PC-9 (cell line): ENCODE measurements around the gene TBX15. TPM values are rescaled to one million over a fixed set of nuclear protein-coding genes. Genes with fewer than 3 reads are reported as not detected.

Experiments
- BruUV-seq: library from RNA; stranded (reverse); fragments of 400-500 nt; replicated peaks from 2 replicates; lab custom pipeline; 2021; lab: Mats Ljungman, UMichigan
- CTCF ChIA-PET: fragments of 300-600 bp; sonication (Branson Sonifier 250); formaldehyde crosslinking; loops from one replicate; lab custom pipeline; 2022; ENCODE audit warnings: antibody characterized with exemption; lab: Charles Lee
- POLR2A ChIA-PET: fragments of 300-600 bp; sonication (Branson Sonifier 250); formaldehyde crosslinking; loops from one replicate; lab custom pipeline; 2022; ENCODE audit warnings: antibody characterized with exemption; ENCODE audit not compliant: unreplicated experiment; lab: Charles Lee
- DNase-seq, 2 experiments: peaks; one replicate each; pipeline versions ENCODE4 v3.0.0 to v3.0.0-alpha.2; 2015 to 2022; ENCODE audit warnings: mixed read lengths in 1 of 2
- H2AFZ ChIP-seq: fragments of 200-600 bp; sonication (generic); 2 replicates; pipeline ENCODE4 v1.8.1; 2017; ENCODE audit warnings: antibody characterized with exemption
- H3F3A ChIP-seq: fragments of 200-600 bp; sonication (generic); 2 replicates; pipeline ENCODE4 v1.8.1; 2017; ENCODE audit warnings: antibody characterized with exemption, mild to moderate bottlenecking, low read depth; ENCODE audit not compliant: insufficient read depth
- H3K27ac ChIP-seq: fragments of 200-600 bp; sonication (generic); 2 replicates; pipeline ENCODE4 v1.6.1; 2016; ENCODE audit warnings: mixed run types
- H3K27me3 ChIP-seq: fragments of 200-600 bp; sonication (generic); 2 replicates; pipeline ENCODE4 v1.6.1; 2016; ENCODE audit warnings: low read depth, mixed run types; ENCODE audit not compliant: insufficient read depth
- H3K36me3 ChIP-seq: fragments of 200-600 bp; sonication (generic); 2 replicates; pipeline ENCODE4 v1.6.1; 2016; ENCODE audit warnings: low read depth, mixed run types
- H3K4me1 ChIP-seq: fragments of 200-600 bp; sonication (generic); replicated peaks from 2 replicates; pipeline ENCODE4 v1.6.1; 2016; ENCODE audit warnings: mixed run types; ENCODE audit not compliant: insufficient read depth
- H3K4me2 ChIP-seq: fragments of 200-600 bp; sonication (generic); 2 replicates; pipeline ENCODE4 v1.6.1; 2017; ENCODE audit warnings: mixed run types
- H3K4me3 ChIP-seq: fragments of 200-600 bp; sonication (generic); 2 replicates; pipeline ENCODE4 v1.6.1; 2016; ENCODE audit warnings: mixed run types
- H3K79me2 ChIP-seq: fragments of 200-600 bp; sonication (generic); 2 replicates; pipeline ENCODE4 v1.6.1; 2017; ENCODE audit warnings: low read depth, mixed run types
- H3K9me2 ChIP-seq: fragments of 200-600 bp; sonication (generic); 2 replicates; pipeline ENCODE4 v1.8.1; 2017; ENCODE audit warnings: mild to moderate bottlenecking; ENCODE audit not compliant: insufficient read depth
- H3K9me3 ChIP-seq: fragments of 200-600 bp; sonication (generic); 2 replicates; pipeline ENCODE4 v1.8.1; 2016; ENCODE audit warnings: low read depth; ENCODE audit not compliant: insufficient read depth
- H4K20me1 ChIP-seq: fragments of 200-600 bp; sonication (generic); 2 replicates; pipeline ENCODE4 v1.8.1; 2017; ENCODE audit not compliant: insufficient read depth
- EZH2 ChIP-seq: fragments of 200-600 bp; sonication (generic); IDR thresholded peaks from 2 replicates; pipeline ENCODE4 v1.8.0; 2017; ENCODE audit warnings: antibody characterized with exemption, low read depth
- intact Hi-C: fragments of 100-400 bp; cut with micrococcal nuclease; formaldehyde crosslinking; loops from one replicate; pipeline ENCODE4 v1.10.0; 2022; ENCODE audit not compliant: unreplicated experiment
- total RNA-seq: library from RNA; stranded (reverse); gene quantifications from 2 replicates; pipeline ENCODE4 v1.2.3, GENCODE V29; 2021
- TF ChIP-seq, protein P1 (sequence below): fragments of 200-600 bp; sonication (generic); conservative IDR thresholded peaks from 2 replicates; pipeline ENCODE4 v1.6.1; 2017; ENCODE audit warnings: mixed run types, antibody characterized with exemption, mild to moderate bottlenecking, moderate library complexity

Gene TBX15
- total RNA-seq, 1 experiment from 2014 or later, result not detected

DNA sequence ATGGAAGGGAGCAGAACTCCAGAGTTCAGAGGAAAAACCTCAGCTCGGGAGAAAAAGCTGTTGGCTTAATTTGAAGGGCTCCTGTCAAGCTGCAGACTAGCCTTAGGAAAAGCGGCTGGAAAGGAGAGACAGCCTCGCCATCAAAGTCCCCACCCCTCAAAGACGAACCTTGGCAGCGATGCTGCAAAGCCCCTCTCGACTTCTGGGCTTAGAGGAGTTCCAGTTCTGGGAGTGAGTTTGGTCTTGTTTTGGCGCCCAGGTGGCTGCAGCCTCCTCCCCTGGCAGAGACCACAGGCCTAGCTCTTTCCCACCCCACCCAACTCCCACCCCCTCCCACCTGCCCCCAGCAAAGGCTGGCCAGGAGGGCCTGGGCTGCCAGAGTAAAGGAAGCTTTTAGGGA, 9.1 kb upstream of the TBX15 start:
- Histone ChIP-seq H3K4me1 (peaks cover 8% of the 10 kb centered on the region), H3K9me2 (no peaks in the 10 kb centered on the region), H3K4me3 (no peak overlapping the region), H3K9me3 (no peaks in the 10 kb centered on the region), H3K27ac (no peak overlapping the region), H3K4me2 (no peak overlapping the region), H3K36me3 (no peaks in the 10 kb centered on the region), H4K20me1 (no peaks in the 10 kb centered on the region), H3K79me2 (no peaks in the 10 kb centered on the region), H3K27me3 (peaks cover 23% of the 10 kb centered on the region), H3F3A (no peaks in the 10 kb centered on the region), H2AFZ (no peak overlapping the region)
- BruUV-seq, result no TSS peak
- CTCF ChIA-PET, result no interaction called here
- no peak for TF ChIP-seq EZH2
- TF ChIP-seq, protein P1, sequence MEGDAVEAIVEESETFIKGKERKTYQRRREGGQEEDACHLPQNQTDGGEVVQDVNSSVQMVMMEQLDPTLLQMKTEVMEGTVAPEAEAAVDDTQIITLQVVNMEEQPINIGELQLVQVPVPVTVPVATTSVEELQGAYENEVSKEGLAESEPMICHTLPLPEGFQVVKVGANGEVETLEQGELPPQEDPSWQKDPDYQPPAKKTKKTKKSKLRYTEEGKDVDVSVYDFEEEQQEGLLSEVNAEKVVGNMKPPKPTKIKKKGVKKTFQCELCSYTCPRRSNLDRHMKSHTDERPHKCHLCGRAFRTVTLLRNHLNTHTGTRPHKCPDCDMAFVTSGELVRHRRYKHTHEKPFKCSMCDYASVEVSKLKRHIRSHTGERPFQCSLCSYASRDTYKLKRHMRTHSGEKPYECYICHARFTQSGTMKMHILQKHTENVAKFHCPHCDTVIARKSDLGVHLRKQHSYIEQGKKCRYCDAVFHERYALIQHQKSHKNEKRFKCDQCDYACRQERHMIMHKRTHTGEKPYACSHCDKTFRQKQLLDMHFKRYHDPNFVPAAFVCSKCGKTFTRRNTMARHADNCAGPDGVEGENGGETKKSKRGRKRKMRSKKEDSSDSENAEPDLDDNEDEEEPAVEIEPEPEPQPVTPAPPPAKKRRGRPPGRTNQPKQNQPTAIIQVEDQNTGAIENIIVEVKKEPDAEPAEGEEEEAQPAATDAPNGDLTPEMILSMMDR, result no peak
- POLR2A ChIA-PET, result no interaction called here
- intact Hi-C loops, result no loop called here
- no peak for DNase-seq

GRCh38 chr1:118995312-118996016, 7.3 kb upstream of the TBX15 start:
- Histone ChIP-seq H3K4me3 (no peak overlapping the region), H4K20me1 (no peaks in the 10 kb centered on the region), H3K9me2 (no peaks in the 10 kb centered on the region), H3F3A (no peaks in the 10 kb centered on the region), H2AFZ (no peak overlapping the region), H3K9me3 (no peaks in the 10 kb centered on the region), H3K4me2 (no peak overlapping the region), H3K4me1 (no peaks in the 10 kb centered on the region), H3K79me2 (no peaks in the 10 kb centered on the region), H3K27ac (no peak overlapping the region), H3K36me3 (no peaks in the 10 kb centered on the region), H3K27me3 (peaks cover 34% of the 10 kb centered on the region)
- intact Hi-C loops, result no loop called here
- no peak for DNase-seq
- ChIA-PET POLR2A (no interaction called here), CTCF (no interaction called here)
- TF ChIP-seq, protein P1, result no peak
- no peak for TF ChIP-seq EZH2
- BruUV-seq, result no TSS peak

DNA sequence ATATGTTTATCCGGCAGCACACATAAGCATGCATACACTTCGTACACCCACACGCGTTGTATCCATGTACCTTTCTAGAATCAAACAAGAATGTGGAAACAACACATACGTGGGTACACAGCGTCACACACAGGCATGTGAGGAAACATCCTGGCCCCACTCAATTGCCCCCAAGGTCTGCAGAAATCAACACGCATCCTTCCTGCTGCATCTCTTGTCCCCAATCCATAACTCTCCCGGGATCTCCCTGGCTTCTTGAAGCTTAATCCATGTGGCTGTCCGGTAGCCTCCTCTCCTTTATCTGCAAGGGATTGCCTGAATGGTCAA, 5.5 kb upstream of the TBX15 start:
- no TSS peak for BruUV-seq

More for the DNA sequence above, 5.5 kb upstream of the TBX15 start:
- Histone ChIP-seq H3K9me3 (no peaks in the 10 kb centered on the region), H3K27me3 (peaks cover 52% of the 10 kb centered on the region), H3K9me2 (no peaks in the 10 kb centered on the region), H3K27ac (no peak overlapping the region), H2AFZ (no peak overlapping the region), H3K79me2 (no peaks in the 10 kb centered on the region), H3K4me2 (no peak overlapping the region), H3F3A (no peaks in the 10 kb centered on the region), H3K4me3 (no peak overlapping the region), H3K4me1 (no peaks in the 10 kb centered on the region), H4K20me1 (no peaks in the 10 kb centered on the region), H3K36me3 (no peaks in the 10 kb centered on the region)
- no peak for DNase-seq
- ChIA-PET CTCF (no interaction called here), POLR2A (no interaction called here)
- intact Hi-C loops, result no loop called here
- TF ChIP-seq, protein P1, result no peak
- no peak for TF ChIP-seq EZH2
